Left ventricle myocardium inferior (tissue), 1 donor: ENCODE measurements around the gene RASA3. TPM values are rescaled to one million over a fixed set of nuclear protein-coding genes. Genes with fewer than 3 reads are reported as not detected.
A peak's percentile ranks its signal among the peaks of the same experiment; 100 is the strongest.

ENCODE experiments used
- DNase-seq: peaks from one replicate; pipeline ENCODE4 v3.0.0-alpha.2; 2020
- H3K27ac ChIP-seq: fragments of 200-600 bp; replicated peaks from 2 replicates; pipeline ENCODE4 v1.8.0; 2021
- H3K27me3 ChIP-seq: fragments of 200-600 bp; 2 replicates; pipeline ENCODE4 v1.8.0; 2021; ENCODE audit warnings: low read depth
- H3K36me3 ChIP-seq: fragments of 200-600 bp; 2 replicates; pipeline ENCODE4 v1.8.0; 2021
- H3K4me1 ChIP-seq: fragments of 200-600 bp; 2 replicates; pipeline ENCODE4 v1.8.0; 2021
- H3K4me3 ChIP-seq: fragments of 200-600 bp; 2 replicates; pipeline ENCODE4 v1.8.0; 2021; ENCODE audit warnings: mild to moderate bottlenecking, moderate library complexity
- H3K9me3 ChIP-seq: fragments of 200-600 bp; replicated peaks from 2 replicates; pipeline ENCODE4 v1.8.0; 2021
- intact Hi-C: fragments of 100-400 bp; cut with micrococcal nuclease; formaldehyde crosslinking; loops from one replicate; pipeline ENCODE4 v1.11.0; 2022
- total RNA-seq: library from RNA; stranded (reverse); fragmentation: NEBNext Ultra II Directional; extraction: Animal tissue kit (Norgen Biotek cat#: 25700); gene quantifications from one replicate; pipeline ENCODE4 v1.2.1, GENCODE V29; 2021
- TF ChIP-seq, protein P1 (sequence below): fragments of 200-600 bp; IDR thresholded peaks from 2 replicates; pipeline ENCODE4 v1.8.0; 2021; ENCODE audit warnings: antibody characterized with exemption, mild to moderate bottlenecking, borderline replicate concordance
- donor health status: DM: no; HTN: yes; CAD: no; lungs with severe emphysema.

RASA3 gene
- total RNA-seq, 1 donor from 2014 or later, result 9.5 TPM

DNA sequence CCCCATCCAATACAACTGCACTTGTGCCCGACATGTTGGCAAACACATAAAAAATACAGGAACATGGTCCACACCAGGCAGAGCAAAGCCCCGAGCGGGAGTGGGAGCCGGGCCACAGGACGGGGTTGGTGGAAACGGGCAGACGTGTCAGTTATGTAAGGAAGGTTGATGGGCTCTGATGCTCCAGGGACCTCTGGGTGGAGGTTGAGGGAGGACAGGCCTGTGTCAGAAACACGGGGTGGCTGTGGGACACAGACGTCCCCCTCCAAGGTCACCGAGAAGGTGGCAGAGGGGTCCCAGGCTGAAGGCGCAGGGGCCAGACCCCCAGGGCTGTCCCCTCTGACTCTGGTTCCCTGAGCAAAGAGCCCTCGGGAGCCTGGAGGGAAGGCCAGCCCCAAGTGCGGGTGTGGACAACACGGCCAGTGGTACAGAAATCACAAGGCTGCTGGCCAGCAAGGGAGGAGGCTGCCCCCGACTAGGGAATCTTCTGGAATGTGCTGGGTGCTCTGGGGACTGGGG, 127.2 kb downstream of the RASA3 start:
- intact Hi-C loops, result no loop called here
- no peaks in the 10 kb centered on the region for H3K27me3 ChIP-seq
- TF ChIP-seq, protein P1, sequence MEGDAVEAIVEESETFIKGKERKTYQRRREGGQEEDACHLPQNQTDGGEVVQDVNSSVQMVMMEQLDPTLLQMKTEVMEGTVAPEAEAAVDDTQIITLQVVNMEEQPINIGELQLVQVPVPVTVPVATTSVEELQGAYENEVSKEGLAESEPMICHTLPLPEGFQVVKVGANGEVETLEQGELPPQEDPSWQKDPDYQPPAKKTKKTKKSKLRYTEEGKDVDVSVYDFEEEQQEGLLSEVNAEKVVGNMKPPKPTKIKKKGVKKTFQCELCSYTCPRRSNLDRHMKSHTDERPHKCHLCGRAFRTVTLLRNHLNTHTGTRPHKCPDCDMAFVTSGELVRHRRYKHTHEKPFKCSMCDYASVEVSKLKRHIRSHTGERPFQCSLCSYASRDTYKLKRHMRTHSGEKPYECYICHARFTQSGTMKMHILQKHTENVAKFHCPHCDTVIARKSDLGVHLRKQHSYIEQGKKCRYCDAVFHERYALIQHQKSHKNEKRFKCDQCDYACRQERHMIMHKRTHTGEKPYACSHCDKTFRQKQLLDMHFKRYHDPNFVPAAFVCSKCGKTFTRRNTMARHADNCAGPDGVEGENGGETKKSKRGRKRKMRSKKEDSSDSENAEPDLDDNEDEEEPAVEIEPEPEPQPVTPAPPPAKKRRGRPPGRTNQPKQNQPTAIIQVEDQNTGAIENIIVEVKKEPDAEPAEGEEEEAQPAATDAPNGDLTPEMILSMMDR, result no peak
- DNase-seq, result peak; percentile 14
- H3K4me3 ChIP-seq, result no peak overlapping the region
- peaks cover 15% of the 10 kb centered on the region for H3K36me3 ChIP-seq
- no peaks in the 10 kb centered on the region for H3K4me1 ChIP-seq
- H3K9me3 ChIP-seq, result no peaks in the 10 kb centered on the region
- H3K27ac ChIP-seq, result no peak overlapping the region

DNA sequence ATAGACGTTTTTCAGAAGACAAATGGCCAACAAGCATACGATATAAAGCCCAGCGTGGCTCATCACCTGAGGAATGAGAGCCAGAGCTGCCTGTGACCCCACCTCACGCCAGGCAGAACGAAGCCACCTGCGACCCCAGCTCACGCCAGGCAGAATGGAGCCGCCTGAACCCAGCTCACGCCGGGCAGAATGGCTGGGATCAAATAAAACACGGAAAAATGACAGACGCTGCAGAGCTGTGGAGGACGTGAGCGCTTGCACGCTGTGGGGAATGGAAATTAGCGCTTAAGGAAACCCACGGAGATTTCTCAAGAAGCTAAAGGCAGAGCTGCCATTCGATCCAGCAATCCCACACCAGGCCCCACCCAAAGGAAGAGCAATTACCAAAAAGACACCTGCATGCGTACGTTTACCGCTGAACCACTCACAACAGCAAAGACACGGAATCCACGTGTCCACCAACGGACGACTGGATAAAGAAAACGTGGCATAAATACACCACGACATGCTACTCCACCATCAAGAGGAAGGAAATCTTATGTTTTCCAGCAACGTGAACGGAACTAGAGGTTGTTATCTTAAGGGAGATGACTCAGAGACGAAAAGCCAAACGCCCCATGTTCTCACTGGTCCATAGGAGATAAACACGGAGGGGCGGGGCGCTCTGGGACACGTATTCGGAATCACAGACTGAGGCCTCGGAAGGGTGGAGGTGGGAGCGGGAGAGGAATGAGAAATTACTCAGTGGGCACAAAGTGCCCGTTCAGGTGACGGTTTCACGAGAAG, 127.8 kb downstream of the RASA3 start:
- intact Hi-C loops, result no loop called here
- TF ChIP-seq, protein P1, result no peak
- Histone ChIP-seq H3K27me3 (no peaks in the 10 kb centered on the region), H3K9me3 (no peaks in the 10 kb centered on the region), H3K27ac (no peak overlapping the region), H3K4me1 (no peaks in the 10 kb centered on the region), H3K4me3 (no peak overlapping the region), H3K36me3 (peaks cover 9% of the 10 kb centered on the region)
- peak; percentile 39 for DNase-seq

DNA sequence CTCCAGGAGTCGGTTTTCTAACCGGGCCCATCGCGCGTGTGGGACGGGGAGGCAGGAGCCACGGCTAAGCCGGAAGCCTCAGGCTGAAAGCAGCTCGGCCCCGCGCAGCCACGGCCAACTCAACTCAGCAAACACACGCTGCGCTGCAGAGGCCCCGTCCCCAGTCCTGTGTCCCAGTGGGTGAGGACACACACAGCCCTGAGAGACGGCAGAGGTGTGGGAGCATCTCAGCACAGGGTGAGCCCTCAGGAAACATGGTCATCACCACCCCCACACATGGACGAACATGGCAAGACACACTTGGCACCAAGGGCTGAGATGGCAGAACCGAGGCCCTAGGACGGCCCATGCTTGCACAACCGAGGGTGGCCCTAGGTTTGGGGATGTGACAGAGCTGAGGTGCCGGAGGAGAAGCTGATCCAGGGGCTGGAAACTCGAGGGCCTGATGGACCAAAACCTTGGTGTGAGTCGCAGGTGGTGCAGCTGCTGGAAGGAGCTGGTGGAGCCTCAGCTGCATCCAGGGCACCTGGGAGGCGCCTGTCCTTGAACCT, 129.6 kb downstream of the RASA3 start:
- Histone ChIP-seq H3K27ac (no peak overlapping the region), H3K4me1 (peaks cover 10% of the 10 kb centered on the region), H3K4me3 (no peak overlapping the region), H3K36me3 (no peaks in the 10 kb centered on the region), H3K27me3 (no peaks in the 10 kb centered on the region), H3K9me3 (no peaks in the 10 kb centered on the region)
- intact Hi-C loops, result no loop called here
- TF ChIP-seq, protein P1, result no peak
- DNase-seq, result peak; percentile 10

DNA sequence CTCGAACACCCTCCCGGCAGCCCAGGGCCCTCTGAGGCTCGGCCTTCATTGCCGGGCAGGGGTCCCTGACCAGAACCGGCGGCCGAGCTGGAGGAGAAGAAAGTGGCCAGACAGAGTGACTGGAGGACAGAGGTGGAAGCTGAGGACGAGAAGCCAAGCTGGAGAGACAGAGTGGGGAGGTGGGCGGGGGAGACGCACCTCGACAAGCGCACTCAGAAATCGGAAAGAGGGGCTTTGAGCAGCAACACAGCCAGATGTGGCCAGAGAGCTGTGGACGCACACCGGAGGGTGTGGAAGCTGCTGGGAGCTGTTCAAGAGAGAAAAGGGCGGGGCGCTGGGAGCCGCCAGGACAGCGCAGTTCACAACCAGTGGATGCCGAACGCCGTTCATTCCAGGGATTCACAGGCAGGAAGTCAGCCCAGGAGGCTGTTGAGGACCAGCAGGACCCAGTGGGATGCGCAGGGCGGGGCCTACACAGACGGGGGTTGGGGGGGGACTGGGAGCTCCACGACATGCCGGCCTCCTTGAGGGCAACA, 130.3 kb downstream of the RASA3 start:
- TF ChIP-seq, protein P1, result no peak
- Histone ChIP-seq H3K36me3 (no peaks in the 10 kb centered on the region), H3K27ac (no peak overlapping the region), H3K4me1 (peaks cover 15% of the 10 kb centered on the region), H3K27me3 (no peaks in the 10 kb centered on the region), H3K4me3 (no peak overlapping the region), H3K9me3 (no peaks in the 10 kb centered on the region)
- intact Hi-C loops, result no loop called here
- no peak for DNase-seq

DNA sequence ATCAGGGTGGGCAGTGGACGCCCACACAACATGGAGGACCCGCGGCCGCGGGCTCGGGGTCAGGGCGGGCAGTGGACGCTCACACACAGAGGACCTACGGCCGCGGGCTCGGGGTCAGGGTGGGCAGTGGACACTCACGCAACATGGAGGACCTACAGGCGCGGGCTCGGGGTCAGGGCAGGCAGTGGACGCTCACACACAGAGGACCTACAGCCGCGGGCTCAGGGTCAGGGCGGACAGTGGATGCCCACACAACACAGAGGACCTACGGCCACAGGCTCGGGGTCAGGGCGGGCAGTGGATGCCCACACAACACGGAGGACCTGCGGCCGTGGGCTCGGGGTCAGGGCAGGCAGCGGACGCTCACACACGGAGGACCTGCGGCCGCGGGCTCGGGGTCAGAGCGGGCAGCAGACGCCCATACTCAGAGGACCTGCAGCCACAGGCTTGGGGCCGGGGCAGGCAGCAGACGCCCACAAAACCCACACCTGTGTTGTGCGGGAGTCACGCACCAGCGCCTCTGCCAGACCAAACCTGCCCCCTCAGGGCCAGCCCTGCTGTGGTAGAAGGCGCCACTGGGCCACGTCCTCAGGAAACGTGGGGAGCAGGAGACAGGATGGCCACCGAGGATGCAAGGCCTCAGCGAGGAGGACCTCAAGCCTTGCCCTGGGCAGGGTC, 131.0 kb downstream of the RASA3 start:
- Histone ChIP-seq H3K36me3 (peaks cover under 1% of the 10 kb centered on the region), H3K4me1 (peaks cover 15% of the 10 kb centered on the region), H3K4me3 (no peak overlapping the region), H3K27me3 (no peaks in the 10 kb centered on the region), H3K9me3 (no peaks in the 10 kb centered on the region), H3K27ac (no peak overlapping the region)
- intact Hi-C loops, result no loop called here
- TF ChIP-seq, protein P1, result no peak
- DNase-seq, result no peak
